Measurements from ENCODE around the gene CSNK2B.
A peak's percentile ranks its signal among the peaks of the same experiment; 100 is the strongest.

CSNK2B gene

DNA sequence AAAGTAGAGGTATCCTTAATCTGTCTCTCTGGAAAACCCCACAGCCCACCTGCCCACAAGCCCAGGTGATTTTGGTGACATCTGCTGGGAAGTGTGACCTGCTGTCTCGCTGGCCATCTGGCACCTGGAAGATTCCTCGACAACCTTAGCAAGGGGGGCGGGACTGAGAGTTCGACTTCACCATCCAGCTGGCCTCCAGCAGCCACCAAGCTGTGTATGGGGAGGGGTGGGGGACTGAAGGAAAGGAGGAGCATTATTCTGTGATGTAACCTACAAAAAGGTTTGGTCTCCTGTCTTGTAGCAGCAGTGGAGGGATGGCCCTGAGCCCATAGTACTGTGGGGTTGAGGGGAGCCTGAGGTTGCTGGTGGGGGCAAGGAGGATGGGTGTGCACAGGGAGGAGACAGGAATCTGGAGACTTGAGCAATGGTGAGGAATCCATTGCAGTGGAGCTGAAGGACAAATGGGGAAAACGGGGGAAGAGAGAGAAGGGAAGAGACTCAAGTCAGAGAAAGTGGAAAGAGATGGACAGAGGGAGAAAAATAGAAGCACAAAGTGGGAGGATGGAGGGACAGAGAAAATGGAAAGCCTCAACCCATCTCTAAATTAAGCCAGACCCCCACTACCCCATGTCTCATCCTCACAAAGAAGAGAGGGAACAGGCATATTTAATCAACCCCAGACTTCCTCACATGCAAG is 44.8 kb downstream of the CSNK2B start:
- no peaks in the 10 kb centered on the region for H3K9me3 ChIP-seq (ENCODE audit: control insufficient read depth, insufficient read depth, low read depth, low read length)
- H3K27ac ChIP-seq (ENCODE audit: extremely low read depth, low read depth, low read length): no peak overlapping the region
- POLR2A ChIA-PET: interaction anchor here (1.3 to 2.0 kb wide), 4 partner anchors 8 to 117 kb away, joined by 3 to 11 read pairs (median 6); partner anchors contain the start of genes ABHD16A, DDAH2 and HSPA1B
- peaks cover 4% of the 10 kb centered on the region for H3K4me1 ChIP-seq (ENCODE audit: control insufficient read depth, insufficient read depth, low read length)
- no peaks in the 10 kb centered on the region for H3K36me3 ChIP-seq (ENCODE audit: control insufficient read depth in 2 of 2, insufficient read depth in 1 of 2, low read length in 2 of 2)
- TF ChIP-seq ZNF792 (tag by site-specific recombination; IDR thresholded peaks at IDR 0.05) (no peak), ZNF146 (tag by site-specific recombination; IDR thresholded peaks at IDR 0.05) (0 out of 2 replicates have a peak, but pooled peaks have one; percentile 5), ZNF366 (tag by site-specific recombination; conservative IDR thresholded peaks at IDR 0.05) (peak; percentile 54; the same call in 1 of the 2 replicates)
- CTCF ChIA-PET: interaction anchor here (0.6 to 1.2 kb wide), 4 partner anchors 9 to 114 kb away, joined by 3 to 5 read pairs (median 4); no protein-coding TSS in a partner anchor
- no peak overlapping the region for H3K4me3 ChIP-seq (ENCODE audit: low read depth, low read length)

GRCh38 chr6:31711233-31711632 is 45.4 kb downstream of the CSNK2B start:
- Histone ChIP-seq H3K4me1 (ENCODE audit: control insufficient read depth, insufficient read depth, low read length) (peaks cover 4% of the 10 kb centered on the region), H3K4me3 (ENCODE audit: low read depth, low read length) (no peak overlapping the region), H3K36me3 (ENCODE audit: control insufficient read depth in 2 of 2, insufficient read depth in 1 of 2, low read length in 2 of 2) (no peaks in the 10 kb centered on the region), H3K9me3 (ENCODE audit: control insufficient read depth, insufficient read depth, low read depth, low read length) (no peaks in the 10 kb centered on the region), H3K27ac (ENCODE audit: extremely low read depth, low read depth, low read length) (no peak overlapping the region)
- CTCF ChIA-PET: interaction anchor here (0.6 to 1.2 kb wide), 4 partner anchors 9 to 114 kb away, joined by 3 to 5 read pairs (median 4); no protein-coding TSS in a partner anchor
- POLR2A ChIA-PET: interaction anchor here (0.5 to 2.0 kb wide), 6 partner anchors 8 to 116 kb away, joined by 3 to 11 read pairs (median 4); partner anchors contain the start of genes ABHD16A, DDAH2 and HSPA1B
- 0 out of 2 replicates have a peak, but pooled peaks have one; percentile 30 for TF ChIP-seq SP7 (tag by site-specific recombination; IDR thresholded peaks at IDR 0.05)
- no peak for TF ChIP-seq PRDM6 (tag by site-specific recombination; IDR thresholded peaks at IDR 0.05)
- no peak for TF ChIP-seq ZNF221 (tag by site-specific recombination; IDR thresholded peaks at IDR 0.05; ENCODE audit: borderline replicate concordance)
- no peak for TF ChIP-seq ZNF571 (tag by site-specific recombination; IDR thresholded peaks at IDR 0.05)
- TF ChIP-seq ZNF488 (tag by site-specific recombination; IDR thresholded peaks at IDR 0.05): no peak
- TF ChIP-seq ZNF138 (tag by site-specific recombination; IDR thresholded peaks at IDR 0.05; ENCODE audit: borderline replicate concordance): no peak
- TF ChIP-seq KLF17 (tag by site-specific recombination; IDR thresholded peaks at IDR 0.05): peak; percentile 89
- no peak for TF ChIP-seq ZNF580 (tag by site-specific recombination; IDR thresholded peaks at IDR 0.05)
- no peak for TF ChIP-seq ZNF785 (tag by site-specific recombination; IDR thresholded peaks at IDR 0.05)
- TF ChIP-seq YY1 (tag by site-specific recombination; IDR thresholded peaks at IDR 0.05): no peak
- TF ChIP-seq ZNF341 (tag by site-specific recombination; IDR thresholded peaks at IDR 0.05; ENCODE audit: low read depth): peak; percentile 34; the same call in 1 of the 2 replicates
- TF ChIP-seq ZNF704 (tag by site-specific recombination; IDR thresholded peaks at IDR 0.05): no peak
- TF ChIP-seq ZNF394 (tag by site-specific recombination; IDR thresholded peaks at IDR 0.05; ENCODE audit: borderline replicate concordance): no peak
- no peak for TF ChIP-seq ZNF747 (tag by site-specific recombination; IDR thresholded peaks at IDR 0.05)
- no peak for TF ChIP-seq ZNF510 (tag by site-specific recombination; IDR thresholded peaks at IDR 0.05; ENCODE audit: insufficient replicate concordance)
- no peak for TF ChIP-seq ZNF623 (tag by site-specific recombination; IDR thresholded peaks at IDR 0.05)
- no peak for TF ChIP-seq ZNF239 (tag by site-specific recombination; IDR thresholded peaks at IDR 0.05)
- no peak for TF ChIP-seq MYNN (tag by site-specific recombination; IDR thresholded peaks at IDR 0.05; ENCODE audit: borderline replicate concordance)
- no peak for TF ChIP-seq ZNF184 (tag by site-specific recombination; IDR thresholded peaks at IDR 0.05)
- TF ChIP-seq, protein P1, sequence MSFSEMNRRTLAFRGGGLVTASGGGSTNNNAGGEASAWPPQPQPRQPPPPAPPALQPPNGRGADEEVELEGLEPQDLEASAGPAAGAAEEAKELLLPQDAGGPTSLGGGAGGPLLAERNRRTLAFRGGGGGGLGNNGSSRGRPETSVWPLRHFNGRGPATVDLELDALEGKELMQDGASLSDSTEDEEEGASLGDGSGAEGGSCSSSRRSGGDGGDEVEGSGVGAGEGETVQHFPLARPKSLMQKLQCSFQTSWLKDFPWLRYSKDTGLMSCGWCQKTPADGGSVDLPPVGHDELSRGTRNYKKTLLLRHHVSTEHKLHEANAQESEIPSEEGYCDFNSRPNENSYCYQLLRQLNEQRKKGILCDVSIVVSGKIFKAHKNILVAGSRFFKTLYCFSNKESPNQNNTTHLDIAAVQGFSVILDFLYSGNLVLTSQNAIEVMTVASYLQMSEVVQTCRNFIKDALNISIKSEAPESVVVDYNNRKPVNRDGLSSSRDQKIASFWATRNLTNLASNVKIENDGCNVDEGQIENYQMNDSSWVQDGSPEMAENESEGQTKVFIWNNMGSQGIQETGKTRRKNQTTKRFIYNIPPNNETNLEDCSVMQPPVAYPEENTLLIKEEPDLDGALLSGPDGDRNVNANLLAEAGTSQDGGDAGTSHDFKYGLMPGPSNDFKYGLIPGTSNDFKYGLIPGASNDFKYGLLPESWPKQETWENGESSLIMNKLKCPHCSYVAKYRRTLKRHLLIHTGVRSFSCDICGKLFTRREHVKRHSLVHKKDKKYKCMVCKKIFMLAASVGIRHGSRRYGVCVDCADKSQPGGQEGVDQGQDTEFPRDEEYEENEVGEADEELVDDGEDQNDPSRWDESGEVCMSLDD (tag by site-specific recombination; IDR thresholded peaks at IDR 0.05): no peak
- TF ChIP-seq ZNF426 (tag by site-specific recombination; IDR thresholded peaks at IDR 0.05): no peak
- TF ChIP-seq ZNF157 (tag by site-specific recombination; IDR thresholded peaks at IDR 0.05): no peak
- TF ChIP-seq ZNF514 (tag by site-specific recombination; IDR thresholded peaks at IDR 0.05): no peak
- TF ChIP-seq ZNF175 (tag by site-specific recombination; IDR thresholded peaks at IDR 0.05): no peak
